H1 (cell line): ENCODE measurements around the gene SLC6A19. TPM values are rescaled to one million over a fixed set of nuclear protein-coding genes. Genes with fewer than 3 reads are reported as not detected.

Source experiments
- CTCF ChIA-PET: fragments of 300-600 bp; sonication (Branson Sonifier 250); formaldehyde crosslinking; loops from one replicate; lab custom pipeline; 2021; ENCODE audit not compliant: partially characterized antibody; lab: Charles Lee
- POLR2A ChIA-PET: fragments of 300-600 bp; sonication (Branson Sonifier 250); formaldehyde crosslinking; loops from one replicate; lab custom pipeline; 2021; ENCODE audit warnings: inconsistent platforms; ENCODE audit not compliant: partially characterized antibody; lab: Charles Lee
- DNase-seq, 2 experiments: peaks; one replicate each; pipeline versions ENCODE4 v3.0.0 to v3.0.0-alpha.2; 2010 to 2022; ENCODE audit warnings: low spot score in 2 of 2, low read depth in 1 of 2, mixed read lengths in 1 of 2
- FAIRE-seq: peaks from 2 replicates; lab custom pipeline; 2011; peaks lifted over from hg19 to GRCh38; lab: Jason Lieb, UNC
- H2AFZ ChIP-seq: 2 replicates; pipeline ENCODE4 v1.8.1; 2012; ENCODE audit warnings: low read length, inconsistent platforms
- H2AK5ac ChIP-seq: 2 replicates; pipeline ENCODE4 v1.6.1; 2013; ENCODE audit warnings: low read depth, low read length
- H2BK120ac ChIP-seq: replicated peaks from 2 replicates; pipeline ENCODE3; 2013; ENCODE audit warnings: low read depth, low read length, inconsistent platforms
- H2BK12ac ChIP-seq: 2 replicates; pipeline ENCODE4 v1.6.1; 2013; ENCODE audit warnings: low read depth, low read length
- H2BK15ac ChIP-seq: 2 replicates; pipeline ENCODE4 v1.6.1; 2013; ENCODE audit warnings: low read length
- H2BK20ac ChIP-seq: 2 replicates; pipeline ENCODE4 v1.6.1; 2013; ENCODE audit warnings: low read length
- H2BK5ac ChIP-seq: 2 replicates; pipeline ENCODE4 v1.6.1; 2013; ENCODE audit warnings: low read depth, low read length
- H3K14ac ChIP-seq: 2 replicates; pipeline ENCODE4 v1.6.1; 2013; ENCODE audit warnings: inconsistent platforms; ENCODE audit not compliant: insufficient read length
- H3K18ac ChIP-seq: 2 replicates; pipeline ENCODE4 v1.6.1; 2013; ENCODE audit warnings: low read length; ENCODE audit errors: extremely low read depth
- H3K23ac ChIP-seq: 2 replicates; pipeline ENCODE4 v1.6.1; 2013; ENCODE audit warnings: inconsistent platforms; ENCODE audit not compliant: insufficient read length
- H3K23me2 ChIP-seq: 2 replicates; pipeline ENCODE4 v1.6.1; 2013; ENCODE audit warnings: low read depth, low read length
- H3K27ac ChIP-seq: 2 replicates; pipeline ENCODE4 v1.6.1; 2011; ENCODE audit warnings: low read depth, low read length, inconsistent platforms
- H3K27me3 ChIP-seq, 4 experiments: replicated peaks in 1 of 4; 1 replicate in 1 of 4; 2 replicates in 3 of 4; pipeline versions ENCODE4 v1.6.1 to v1.8.1; 2011 to 2013; ENCODE audit warnings: low read length in 3 of 4, mild to moderate bottlenecking in 3 of 4, inconsistent platforms in 2 of 4, mixed read lengths in 2 of 4, moderate library complexity in 1 of 4; ENCODE audit not compliant: control insufficient read depth in 3 of 4, insufficient read depth in 3 of 4; ENCODE audit errors: extremely low read depth in 1 of 4
- H3K36me3 ChIP-seq, 4 experiments: 2 replicates each; pipeline versions ENCODE4 v1.6.1 to v1.8.1; 2011 to 2013; ENCODE audit warnings: mild to moderate bottlenecking in 4 of 4, low read length in 3 of 4, moderate library complexity in 2 of 4, control low read depth in 1 of 4, inconsistent platforms in 1 of 4; ENCODE audit not compliant: insufficient read depth in 4 of 4, control insufficient read depth in 2 of 4
- H3K4ac ChIP-seq: replicated peaks from 2 replicates; pipeline ENCODE3; 2013; ENCODE audit warnings: low read length, low read depth, mixed read lengths, inconsistent platforms; ENCODE audit not compliant: insufficient read length
- H3K4me1 ChIP-seq, 4 experiments: replicated peaks in 1 of 4; 1 replicate in 1 of 4; 2 replicates in 3 of 4; pipeline versions ENCODE4 v1.6.1 to v1.8.1; 2011 to 2013; ENCODE audit warnings: low read length in 3 of 4, inconsistent platforms in 2 of 4, mixed read lengths in 1 of 4; ENCODE audit not compliant: insufficient read depth in 4 of 4, control insufficient read depth in 3 of 4
- H3K4me2 ChIP-seq, 2 experiments: 2 replicates each; pipeline versions ENCODE4 v1.6.1 to v1.8.1; 2011 to 2013; ENCODE audit warnings: low read depth in 2 of 2, low read length in 2 of 2, control low read depth in 1 of 2, inconsistent platforms in 1 of 2, mild to moderate bottlenecking in 1 of 2; ENCODE audit not compliant: insufficient read depth in 1 of 2
- H3K4me3 ChIP-seq, 4 experiments: fragments of 200-600, 300-600 bp in 1 of 4; sonication (generic), shearing (Covaris generic), sonication (Bioruptor Twin) in 1 of 4; 2 replicates each; pipeline versions ENCODE4 v1.5.1 to v1.8.1; 2011 to 2016; ENCODE audit warnings: low read length in 4 of 4, low read depth in 3 of 4, control low read depth in 2 of 4, inconsistent platforms in 2 of 4, mild to moderate bottlenecking in 2 of 4, mixed read lengths in 1 of 4, moderate library complexity in 1 of 4; ENCODE audit not compliant: insufficient read depth in 2 of 4; ENCODE audit errors: extremely low read depth in 1 of 4
- H3K56ac ChIP-seq: replicated peaks from 2 replicates; pipeline ENCODE3; 2013; ENCODE audit warnings: low read depth, mild to moderate bottlenecking, mixed read lengths, low read length, inconsistent platforms; ENCODE audit not compliant: insufficient read length
- H3K79me1 ChIP-seq: 2 replicates; pipeline ENCODE4 v1.6.1; 2013; ENCODE audit warnings: low read depth, low read length, control low read depth
- H3K79me2 ChIP-seq, 2 experiments: 2 replicates each; pipeline versions ENCODE4 v1.6.1 to v1.8.1; 2012 to 2013; ENCODE audit warnings: low read length in 2 of 2, mild to moderate bottlenecking in 2 of 2, inconsistent platforms in 1 of 2; ENCODE audit not compliant: insufficient read depth in 2 of 2, control insufficient read depth in 1 of 2
- H3K9ac ChIP-seq, 4 experiments: replicated peaks in 1 of 4; 1 replicate in 1 of 4; 2 replicates in 3 of 4; pipeline versions ENCODE4 v1.6.1 to v1.8.1; 2011 to 2013; ENCODE audit warnings: low read depth in 3 of 4, low read length in 3 of 4, control low read depth in 2 of 4, mild to moderate bottlenecking in 2 of 4, moderate library complexity in 2 of 4, inconsistent platforms in 1 of 4; ENCODE audit errors: extremely low read depth in 1 of 4
- H3K9me3 ChIP-seq, 2 experiments: 2 replicates each; pipeline versions ENCODE4 v1.6.1 to v1.8.1; 2012 to 2013; ENCODE audit warnings: mild to moderate bottlenecking in 2 of 2, moderate library complexity in 2 of 2, control low read depth in 1 of 2, inconsistent platforms in 1 of 2, low read depth in 1 of 2, low read length in 1 of 2, mixed read lengths in 1 of 2; ENCODE audit not compliant: insufficient read depth in 2 of 2
- H4K20me1 ChIP-seq, 2 experiments: replicated peaks in 1 of 2; 2 replicates each; pipeline versions ENCODE3 to v1.8.1; 2011 to 2013; ENCODE audit warnings: inconsistent platforms in 2 of 2, low read length in 2 of 2, mild to moderate bottlenecking in 1 of 2; ENCODE audit not compliant: insufficient read depth in 2 of 2, control insufficient read depth in 1 of 2
- H4K5ac ChIP-seq: 2 replicates; pipeline ENCODE4 v1.6.1; 2013; ENCODE audit warnings: low read length, low read depth, mixed read lengths, inconsistent platforms; ENCODE audit not compliant: insufficient read length
- H4K8ac ChIP-seq: 2 replicates; pipeline ENCODE4 v1.8.0; 2013; ENCODE audit warnings: mild to moderate bottlenecking, moderate library complexity, low read length, inconsistent platforms; ENCODE audit not compliant: insufficient read depth; ENCODE audit errors: extremely low read depth
- H4K91ac ChIP-seq: replicated peaks from 2 replicates; pipeline ENCODE3; 2013; ENCODE audit warnings: low read length, mixed read lengths, inconsistent platforms; ENCODE audit not compliant: insufficient read length
- BACH1 ChIP-seq: IDR thresholded peaks from 2 replicates; pipeline ENCODE4 v1.6.1; 2012; ENCODE audit warnings: low read length, improper control_type of control experiment
- BCL11A ChIP-seq, 2 experiments: IDR thresholded peaks; one replicate each; pipeline ENCODE4 v1.6.1; 2011; ENCODE audit warnings: low read depth in 2 of 2, low read length in 2 of 2, mild to moderate bottlenecking in 2 of 2
- CEBPB ChIP-seq: IDR thresholded peaks from 2 replicates; pipeline ENCODE4 v1.6.1; 2012; ENCODE audit warnings: low read depth, low read length
- E2F6 ChIP-seq: IDR thresholded peaks from 2 replicates; pipeline ENCODE4 v1.6.1; 2012; ENCODE audit warnings: inconsistent platforms
- KDM4A ChIP-seq: IDR thresholded peaks from one replicate; pipeline ENCODE4 v1.7.1; 2012; ENCODE audit warnings: low read depth, mild to moderate bottlenecking, moderate library complexity, low read length, inconsistent platforms; ENCODE audit not compliant: severe bottlenecking
- TEAD4 ChIP-seq: IDR thresholded peaks from 2 replicates; pipeline ENCODE4 v1.6.1; 2012; ENCODE audit warnings: low read depth, low read length, inconsistent platforms, mixed read lengths
- WGBS, 2 experiments: shearing (Covaris generic) in 1 of 2; methylation state at CpG; one replicate each; pipeline versions ENCODE4 v1.1.6 to v1.1.7; 2013 to 2015; ENCODE audit warnings: low lambda C conversion rate in 2 of 2, mixed read lengths in 2 of 2, inconsistent platforms in 1 of 2, low coverage in 1 of 2, missing lambda C conversion rate in 1 of 2; ENCODE audit not compliant: insufficient replicate concordance in 2 of 2, insufficient coverage in 1 of 2, insufficient read length in 1 of 2; ENCODE audit errors: extremely low coverage in 1 of 2, missing lambda C conversion rate in 1 of 2; 5-methylcytosine and 5-hydroxymethylcytosine counted together
- polyA plus RNA-seq, 7 experiments: library from polyadenylated mRNA; depleted of rRNA in 3 of 7; stranded (reverse) in 5 of 7; unstranded in 2 of 7; fragments of >200 nt in 5 of 7; fragments of 200-250 nt in 2 of 7; gene quantifications; 1 replicate in 5 of 7; 2 replicates in 1 of 7; 4 replicates in 1 of 7; pipeline versions ENCODE4 v1.2.1 to v1.2.3, GENCODE V29; 2011 to 2013; ENCODE audit warnings: missing spikeins in 2 of 7, mixed read lengths in 2 of 7
- total RNA-seq: library from RNA; stranded (reverse); fragmentation: NEBNext Ultra II Directional; extraction: Animal tissue kit (Norgen Biotek cat#: 25700); gene quantifications from 2 replicates; pipeline ENCODE4 v1.2.1, GENCODE V29; 2021

SLC6A19 gene
- total and polyA plus RNA-seq, 2 of the 8 experiments (the other 6 are each of a cell fraction or from before 2014, with no cell fraction given), result 0.02 TPM; not detected in 1

GRCh38 chr5:1195439-1195838 lies 6.0 kb upstream of the SLC6A19 start:
- no peaks in the 10 kb centered on the region for H3K79me2 ChIP-seq
- DNase-seq, result no peak
- no peak overlapping the region for H4K8ac ChIP-seq
- POLR2A ChIA-PET, result no interaction called here
- no peak overlapping the region for H2AFZ ChIP-seq
- H3K27me3 ChIP-seq, result no peaks in the 10 kb centered on the region
- no peaks in the 10 kb centered on the region for H3K36me3 ChIP-seq
- no peaks in the 10 kb centered on the region; a peak in 1 of 7 replicates for H3K4me1 ChIP-seq
- H2BK20ac ChIP-seq, result no peak overlapping the region
- H3K4me3 ChIP-seq, result no peak overlapping the region
- H3K4ac ChIP-seq, result no peak overlapping the region
- H3K9me3 ChIP-seq, result no peaks in the 10 kb centered on the region
- H4K5ac ChIP-seq, result no peak overlapping the region
- 90% methylated on average over 5 of the region's 5 CpGs; no CpG with 5 or more reads in 1 of the 2 experiments for WGBS, 2 experiments
- no peaks in the 10 kb centered on the region for H3K79me1 ChIP-seq
- no peak for FAIRE-seq
- no peak overlapping the region for H3K4me2 ChIP-seq
- no peak overlapping the region for H2BK120ac ChIP-seq
- no peak overlapping the region for H3K56ac ChIP-seq
- no peak overlapping the region for H4K91ac ChIP-seq
- no peak overlapping the region for H3K14ac ChIP-seq
- CTCF ChIA-PET, result interaction anchor here (1.3 to 2.4 kb wide), 2 partner anchors 11 to 28 kb away, joined by 3 to 6 read pairs; no protein-coding TSS in a partner anchor
- H3K27ac ChIP-seq, result no peak overlapping the region
- no peak overlapping the region for H3K18ac ChIP-seq
- H2BK12ac ChIP-seq, result no peak overlapping the region
- H3K9ac ChIP-seq, result no peak overlapping the region
- no peak overlapping the region for H2AK5ac ChIP-seq
- no peak overlapping the region for H3K23ac ChIP-seq
- H4K20me1 ChIP-seq, result no peaks in the 10 kb centered on the region
- peaks cover 2% of the 10 kb centered on the region; the same call in 1 of the 2 replicates for H3K23me2 ChIP-seq
- no peak overlapping the region for H2BK5ac ChIP-seq
- no peak overlapping the region for H2BK15ac ChIP-seq
- TF ChIP-seq KDM4A (no peak), TEAD4 (no peak), BACH1 (no peak), CEBPB (no peak), E2F6 (no peak), BCL11A (IDR thresholded peaks at IDR 0.05; ENCODE audit: low read depth in 2 of 2, low read length in 2 of 2) (no peak)
